ENCODE results near the gene CDC45.

DNA sequence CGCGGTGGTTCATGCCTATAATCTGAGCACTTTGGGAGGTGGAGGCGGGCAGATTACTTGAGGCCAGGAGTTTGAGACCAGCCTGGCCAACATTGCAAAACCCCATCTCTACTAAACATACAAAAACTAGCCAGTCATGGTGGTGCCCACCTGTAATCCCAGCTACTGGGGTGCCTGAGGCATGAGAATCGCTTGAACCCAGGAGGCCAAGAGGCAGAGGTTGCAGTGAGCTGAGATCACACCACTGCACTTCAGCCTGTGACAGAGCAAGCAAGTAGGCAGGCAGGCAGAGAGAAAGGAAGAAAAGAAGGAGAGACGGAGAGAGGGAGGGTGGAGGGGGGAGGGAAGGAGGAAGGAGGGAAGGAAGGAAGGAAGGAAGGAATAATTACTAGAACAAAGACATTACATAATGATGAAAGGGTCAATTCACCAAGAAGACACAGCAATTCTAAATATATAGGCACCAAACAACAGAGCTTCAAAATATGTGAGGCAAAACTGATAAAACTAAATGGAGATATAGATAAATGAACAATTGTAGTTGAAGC is 58.3 kb downstream of the CDC45 start:
- no peak for TF ChIP-seq GATA3 (IDR thresholded peaks at IDR 0.05; ENCODE audit: low read depth, low read length)
- TF ChIP-seq GATA2 (IDR thresholded peaks at IDR 0.05; ENCODE audit: low read depth, low read length) = no peak

All from SH-SY5Y (cell line).